SK-N-SH (cell line): ENCODE results near the gene RAB33A. TPM values are rescaled to one million over a fixed set of nuclear protein-coding genes. Genes with fewer than 3 reads are reported as not detected.

Experiments used
- CTCF ChIA-PET: fragments of 300-600, 350-600 bp; formaldehyde crosslinking; extraction: SDS; loops from one replicate; lab custom pipeline; 2021; lab: Yijun Ruan, JAX
- POLR2A ChIA-PET: fragments of 350-600 bp; sonication (Branson Sonifier 250); formaldehyde crosslinking; extraction: SDS; loops from one replicate; lab custom pipeline; 2020; ENCODE audit warnings: antibody characterized with exemption, inconsistent platforms; lab: Yijun Ruan, JAX
- DNase-seq: peaks from one replicate; pipeline ENCODE4 v3.0.0; 2012
- H2AFZ ChIP-seq: fragments of 200-600 bp; sonication (generic); 2 replicates; pipeline ENCODE4 v1.8.1; 2016; ENCODE audit warnings: antibody characterized with exemption, mild to moderate bottlenecking, low read depth
- H3F3A ChIP-seq: fragments of 200-600 bp; sonication (generic); replicated peaks from 2 replicates; pipeline ENCODE3; 2016; ENCODE audit warnings: antibody characterized with exemption, mild to moderate bottlenecking; ENCODE audit not compliant: insufficient read depth
- H3K27ac ChIP-seq, 2 experiments: fragments of 200-500 bp in 1 of 2; fragments of 200-600 bp in 1 of 2; sonication (Bioruptor generic) in 1 of 2; sonication (generic), shearing (Covaris generic) in 1 of 2; 2 replicates each; pipeline versions ENCODE4 v1.5.1 to v1.6.1; 2014 to 2016; ENCODE audit warnings: low read depth in 2 of 2, inconsistent platforms in 1 of 2, low read length in 1 of 2, mild to moderate bottlenecking in 1 of 2, mixed read lengths in 1 of 2
- H3K27me3 ChIP-seq: fragments of 200-600 bp; sonication (generic), shearing (Covaris generic); 2 replicates; pipeline ENCODE4 v1.6.1; 2016; ENCODE audit warnings: mixed run types; ENCODE audit not compliant: insufficient read depth
- H3K36me3 ChIP-seq, 2 experiments: fragments of 200-500 bp in 1 of 2; fragments of 200-600 bp in 1 of 2; sonication (Bioruptor generic) in 1 of 2; sonication (generic) in 1 of 2; replicated peaks in 1 of 2; 2 replicates each; pipeline versions ENCODE3 to v1.5.1; 2014 to 2016; ENCODE audit warnings: low read length in 1 of 2, mild to moderate bottlenecking in 1 of 2; ENCODE audit not compliant: insufficient read depth in 2 of 2, control insufficient read depth in 1 of 2
- H3K4me1 ChIP-seq, 2 experiments: fragments of 200-500 bp in 1 of 2; fragments of 200-600 bp in 1 of 2; sonication (Bioruptor generic) in 1 of 2; sonication (generic), shearing (Covaris generic) in 1 of 2; 2 replicates each; pipeline versions ENCODE4 v1.5.1 to v1.6.1; 2014 to 2016; ENCODE audit warnings: low read depth in 1 of 2, low read length in 1 of 2, mixed run types in 1 of 2; ENCODE audit not compliant: insufficient read depth in 2 of 2, control insufficient read depth in 1 of 2
- H3K4me2 ChIP-seq: fragments of 200-600 bp; sonication (generic), shearing (Covaris generic); 2 replicates; pipeline ENCODE4 v1.6.1; 2017; ENCODE audit warnings: mixed run types
- H3K4me3 ChIP-seq, 2 experiments: fragments of 200-500 bp in 1 of 2; fragments of 200-600 bp in 1 of 2; sonication (Bioruptor generic) in 1 of 2; sonication (generic), shearing (Covaris generic) in 1 of 2; 2 replicates each; pipeline versions ENCODE4 v1.5.1 to v1.8.1; 2014 to 2016; ENCODE audit warnings: low read depth in 2 of 2, inconsistent platforms in 1 of 2, low read length in 1 of 2, mild to moderate bottlenecking in 1 of 2, mixed read lengths in 1 of 2, moderate library complexity in 1 of 2
- H3K79me2 ChIP-seq: fragments of 200-600 bp; sonication (generic); 2 replicates; pipeline ENCODE4 v1.8.1; 2017; ENCODE audit warnings: mild to moderate bottlenecking; ENCODE audit not compliant: insufficient read depth
- H3K9ac ChIP-seq: fragments of 200-600 bp; sonication (generic); 2 replicates; pipeline ENCODE4 v1.6.1; 2017; ENCODE audit warnings: mixed run types
- H3K9me2 ChIP-seq: fragments of 200-600 bp; sonication (generic); 2 replicates; pipeline ENCODE4 v1.6.1; 2017; ENCODE audit warnings: mixed run types
- H3K9me3 ChIP-seq: fragments of 200-600 bp; sonication (generic); 2 replicates; pipeline ENCODE4 v1.6.1; 2017; ENCODE audit warnings: mixed run types, mild to moderate bottlenecking, moderate library complexity
- H4K20me1 ChIP-seq: fragments of 200-600 bp; sonication (generic); 2 replicates; pipeline ENCODE4 v1.6.1; 2017; ENCODE audit warnings: mild to moderate bottlenecking, mixed run types; ENCODE audit not compliant: insufficient read depth
- ELF1 ChIP-seq: IDR thresholded peaks from 2 replicates; pipeline ENCODE4 v1.4.0; 2012
- EZH2phosphoT487 ChIP-seq: fragments of 200-600 bp; sonication (generic); IDR thresholded peaks from 2 replicates; pipeline ENCODE4 v1.6.1; 2017; ENCODE audit warnings: low read depth, mixed run types, mild to moderate bottlenecking, antibody characterized with exemption, moderate library complexity, borderline replicate concordance
- FOSL2 ChIP-seq: IDR thresholded peaks from 2 replicates; pipeline ENCODE4 v1.4.0; 2012; ENCODE audit warnings: low read depth, mild to moderate bottlenecking, moderate library complexity, borderline replicate concordance
- GABPA ChIP-seq: IDR thresholded peaks from 2 replicates; pipeline ENCODE4 v1.4.0; 2012; ENCODE audit warnings: low read depth, mild to moderate bottlenecking
- GATA2 ChIP-seq: sonication (generic); formaldehyde crosslinking; IDR thresholded peaks from 2 replicates; pipeline ENCODE4 v1.5.0; 2020; ENCODE audit warnings: mild to moderate bottlenecking, missing genetic modification reagents
- JUND ChIP-seq: IDR thresholded peaks from 2 replicates; pipeline ENCODE4 v1.4.0; 2012
- MEF2A ChIP-seq: IDR thresholded peaks from 2 replicates; pipeline ENCODE4 v1.4.0; 2012; ENCODE audit warnings: low read depth, borderline replicate concordance
- MXI1 ChIP-seq: IDR thresholded peaks from 2 replicates; pipeline ENCODE4 v1.6.1; 2012; ENCODE audit warnings: mild to moderate bottlenecking, low read depth, low read length, improper control_type of control experiment
- NRF1 ChIP-seq: IDR thresholded peaks from 2 replicates; pipeline ENCODE4 v1.6.1; 2012; ENCODE audit warnings: low read depth, mild to moderate bottlenecking, low read length
- POLR2AphosphoS5 ChIP-seq: IDR thresholded peaks from 2 replicates; pipeline ENCODE4 v1.6.1; 2012; ENCODE audit warnings: low read depth, low read length
- RXRA ChIP-seq: IDR thresholded peaks from 2 replicates; pipeline ENCODE4 v1.4.0; 2012; ENCODE audit warnings: low read depth, mild to moderate bottlenecking, borderline replicate concordance
- TAF1 ChIP-seq: IDR thresholded peaks from 2 replicates; pipeline ENCODE4 v1.6.1; 2012; ENCODE audit warnings: low read depth, mild to moderate bottlenecking, low read length, moderate library complexity, borderline replicate concordance
- TCF12 ChIP-seq: IDR thresholded peaks from 2 replicates; pipeline ENCODE4 v1.4.0; 2012
- YY1 ChIP-seq: IDR thresholded peaks from 2 replicates; pipeline ENCODE4 v1.4.0; 2012; ENCODE audit warnings: low read depth, mild to moderate bottlenecking
- WGBS: methylation state at CpG from one replicate; pipeline ENCODE4 v1.1.6; 2017; ENCODE audit warnings: low lambda C conversion rate; 5-methylcytosine and 5-hydroxymethylcytosine counted together
- polyA plus RNA-seq, 3 experiments: library from polyadenylated mRNA; depleted of rRNA; stranded (reverse); fragments of >200 nt; gene quantifications; 2 replicates each; pipeline ENCODE4 v1.2.3, GENCODE V29; 2012
- TF ChIP-seq, protein P1 (sequence below): IDR thresholded peaks from 2 replicates; pipeline ENCODE4 v1.4.0; 2012; ENCODE audit warnings: low read depth, borderline replicate concordance
- TF ChIP-seq, protein P2 (sequence below): IDR thresholded peaks from 2 replicates; pipeline ENCODE4 v1.4.0; 2012; ENCODE audit warnings: low read depth
- TF ChIP-seq, protein P3 (sequence below): IDR thresholded peaks from 2 replicates; pipeline ENCODE4; 2012
- TF ChIP-seq, protein P4 (sequence below): IDR thresholded peaks from 2 replicates; pipeline ENCODE4 v1.6.1; 2012; ENCODE audit warnings: mild to moderate bottlenecking, low read depth, low read length, moderate library complexity
- TF ChIP-seq, protein P5 (sequence below): fragments of 150-350 bp; IDR thresholded peaks from 2 replicates; pipeline ENCODE4 v1.6.1; 2016; ENCODE audit warnings: mild to moderate bottlenecking, low read depth, low read length

RAB33A gene
- polyA plus RNA-seq, 1 of the 3 experiments (the other 2 are of a cell fraction): 1.2 TPM

DNA sequence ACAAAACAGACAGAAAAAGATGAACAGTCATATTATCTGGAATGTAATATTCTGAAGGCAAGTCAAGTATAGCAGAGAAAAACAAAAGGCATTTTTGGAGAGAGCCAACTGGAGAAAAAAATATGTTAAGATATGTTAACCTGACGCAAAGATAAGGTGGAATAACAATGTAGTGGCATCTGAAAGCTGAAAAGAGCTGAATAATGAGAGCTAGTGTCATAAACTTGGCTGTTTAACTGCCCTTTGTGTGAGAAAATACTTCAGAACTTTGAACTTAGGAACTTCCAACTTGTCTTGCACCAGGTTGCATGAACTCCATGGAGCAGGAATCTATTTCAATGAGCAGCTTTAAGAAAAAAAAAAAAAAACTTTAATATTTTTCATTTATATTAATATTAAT, 32.9 kb downstream of the RAB33A start:
- no peaks in the 10 kb centered on the region for H3F3A ChIP-seq
- no peak overlapping the region for H3K4me2 ChIP-seq
- no peaks in the 10 kb centered on the region for H3K4me1 ChIP-seq
- H3K9me3 ChIP-seq: no peaks in the 10 kb centered on the region
- no peak overlapping the region for H2AFZ ChIP-seq
- H4K20me1 ChIP-seq: no peaks in the 10 kb centered on the region
- peaks cover 10% of the 10 kb centered on the region; the same call in 1 of the 2 replicates for H3K27me3 ChIP-seq
- CTCF ChIA-PET: interaction anchor here (0.6 to 2.0 kb wide), 3 partner anchors 12 to 125 kb away, joined by 3 to 12 read pairs (median 5); no protein-coding TSS in a partner anchor
- peaks cover 9 to 16% of the 10 kb centered on the region in 2 experiments for H3K36me3 ChIP-seq
- POLR2A ChIA-PET: no interaction called here
- H3K4me3 ChIP-seq: no peak overlapping the region
- no peak for DNase-seq
- WGBS: 40% methylated on average over 1 of the region's 1 CpG
- no peak overlapping the region for H3K9ac ChIP-seq
- H3K79me2 ChIP-seq: no peaks in the 10 kb centered on the region
- no peak for TF ChIP-seq FOSL2
- no peak for TF ChIP-seq ELF1
- TF ChIP-seq EZH2phosphoT487: no peak
- TF ChIP-seq NRF1: no peak
- TF ChIP-seq MXI1: no peak
- TF ChIP-seq, protein P1, sequence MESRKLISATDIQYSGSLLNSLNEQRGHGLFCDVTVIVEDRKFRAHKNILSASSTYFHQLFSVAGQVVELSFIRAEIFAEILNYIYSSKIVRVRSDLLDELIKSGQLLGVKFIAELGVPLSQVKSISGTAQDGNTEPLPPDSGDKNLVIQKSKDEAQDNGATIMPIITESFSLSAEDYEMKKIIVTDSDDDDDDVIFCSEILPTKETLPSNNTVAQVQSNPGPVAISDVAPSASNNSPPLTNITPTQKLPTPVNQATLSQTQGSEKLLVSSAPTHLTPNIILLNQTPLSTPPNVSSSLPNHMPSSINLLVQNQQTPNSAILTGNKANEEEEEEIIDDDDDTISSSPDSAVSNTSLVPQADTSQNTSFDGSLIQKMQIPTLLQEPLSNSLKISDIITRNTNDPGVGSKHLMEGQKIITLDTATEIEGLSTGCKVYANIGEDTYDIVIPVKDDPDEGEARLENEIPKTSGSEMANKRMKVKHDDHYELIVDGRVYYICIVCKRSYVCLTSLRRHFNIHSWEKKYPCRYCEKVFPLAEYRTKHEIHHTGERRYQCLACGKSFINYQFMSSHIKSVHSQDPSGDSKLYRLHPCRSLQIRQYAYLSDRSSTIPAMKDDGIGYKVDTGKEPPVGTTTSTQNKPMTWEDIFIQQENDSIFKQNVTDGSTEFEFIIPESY: no peak
- TF ChIP-seq, protein P2, sequence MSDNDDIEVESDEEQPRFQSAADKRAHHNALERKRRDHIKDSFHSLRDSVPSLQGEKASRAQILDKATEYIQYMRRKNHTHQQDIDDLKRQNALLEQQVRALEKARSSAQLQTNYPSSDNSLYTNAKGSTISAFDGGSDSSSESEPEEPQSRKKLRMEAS: no peak
- TF ChIP-seq RXRA: no peak
- TF ChIP-seq, protein P3, sequence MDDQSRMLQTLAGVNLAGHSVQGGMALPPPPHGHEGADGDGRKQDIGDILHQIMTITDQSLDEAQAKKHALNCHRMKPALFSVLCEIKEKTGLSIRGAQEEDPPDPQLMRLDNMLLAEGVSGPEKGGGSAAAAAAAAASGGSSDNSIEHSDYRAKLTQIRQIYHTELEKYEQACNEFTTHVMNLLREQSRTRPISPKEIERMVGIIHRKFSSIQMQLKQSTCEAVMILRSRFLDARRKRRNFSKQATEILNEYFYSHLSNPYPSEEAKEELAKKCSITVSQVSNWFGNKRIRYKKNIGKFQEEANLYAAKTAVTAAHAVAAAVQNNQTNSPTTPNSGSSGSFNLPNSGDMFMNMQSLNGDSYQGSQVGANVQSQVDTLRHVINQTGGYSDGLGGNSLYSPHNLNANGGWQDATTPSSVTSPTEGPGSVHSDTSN: no peak
- no peak for TF ChIP-seq TCF12
- TF ChIP-seq YY1: no peak
- no peak for TF ChIP-seq MEF2A
- no peak for TF ChIP-seq POLR2AphosphoS5
- no peak for TF ChIP-seq GATA2 (CRISPR knock-in tag)
- TF ChIP-seq GABPA: no peak
- no peak for TF ChIP-seq TAF1
- no peak for TF ChIP-seq JUND
- TF ChIP-seq, protein P4, sequence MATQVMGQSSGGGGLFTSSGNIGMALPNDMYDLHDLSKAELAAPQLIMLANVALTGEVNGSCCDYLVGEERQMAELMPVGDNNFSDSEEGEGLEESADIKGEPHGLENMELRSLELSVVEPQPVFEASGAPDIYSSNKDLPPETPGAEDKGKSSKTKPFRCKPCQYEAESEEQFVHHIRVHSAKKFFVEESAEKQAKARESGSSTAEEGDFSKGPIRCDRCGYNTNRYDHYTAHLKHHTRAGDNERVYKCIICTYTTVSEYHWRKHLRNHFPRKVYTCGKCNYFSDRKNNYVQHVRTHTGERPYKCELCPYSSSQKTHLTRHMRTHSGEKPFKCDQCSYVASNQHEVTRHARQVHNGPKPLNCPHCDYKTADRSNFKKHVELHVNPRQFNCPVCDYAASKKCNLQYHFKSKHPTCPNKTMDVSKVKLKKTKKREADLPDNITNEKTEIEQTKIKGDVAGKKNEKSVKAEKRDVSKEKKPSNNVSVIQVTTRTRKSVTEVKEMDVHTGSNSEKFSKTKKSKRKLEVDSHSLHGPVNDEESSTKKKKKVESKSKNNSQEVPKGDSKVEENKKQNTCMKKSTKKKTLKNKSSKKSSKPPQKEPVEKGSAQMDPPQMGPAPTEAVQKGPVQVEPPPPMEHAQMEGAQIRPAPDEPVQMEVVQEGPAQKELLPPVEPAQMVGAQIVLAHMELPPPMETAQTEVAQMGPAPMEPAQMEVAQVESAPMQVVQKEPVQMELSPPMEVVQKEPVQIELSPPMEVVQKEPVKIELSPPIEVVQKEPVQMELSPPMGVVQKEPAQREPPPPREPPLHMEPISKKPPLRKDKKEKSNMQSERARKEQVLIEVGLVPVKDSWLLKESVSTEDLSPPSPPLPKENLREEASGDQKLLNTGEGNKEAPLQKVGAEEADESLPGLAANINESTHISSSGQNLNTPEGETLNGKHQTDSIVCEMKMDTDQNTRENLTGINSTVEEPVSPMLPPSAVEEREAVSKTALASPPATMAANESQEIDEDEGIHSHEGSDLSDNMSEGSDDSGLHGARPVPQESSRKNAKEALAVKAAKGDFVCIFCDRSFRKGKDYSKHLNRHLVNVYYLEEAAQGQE: no peak
- TF ChIP-seq, protein P5, sequence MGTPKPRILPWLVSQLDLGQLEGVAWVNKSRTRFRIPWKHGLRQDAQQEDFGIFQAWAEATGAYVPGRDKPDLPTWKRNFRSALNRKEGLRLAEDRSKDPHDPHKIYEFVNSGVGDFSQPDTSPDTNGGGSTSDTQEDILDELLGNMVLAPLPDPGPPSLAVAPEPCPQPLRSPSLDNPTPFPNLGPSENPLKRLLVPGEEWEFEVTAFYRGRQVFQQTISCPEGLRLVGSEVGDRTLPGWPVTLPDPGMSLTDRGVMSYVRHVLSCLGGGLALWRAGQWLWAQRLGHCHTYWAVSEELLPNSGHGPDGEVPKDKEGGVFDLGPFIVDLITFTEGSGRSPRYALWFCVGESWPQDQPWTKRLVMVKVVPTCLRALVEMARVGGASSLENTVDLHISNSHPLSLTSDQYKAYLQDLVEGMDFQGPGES: no peak
- no peaks in the 10 kb centered on the region for H3K9me2 ChIP-seq
- no peak overlapping the region for H3K27ac ChIP-seq
